HFF-Myc (cell line): Measurements from ENCODE around the gene UBE2E3.

Source experiments
- DNase-seq: peaks from one replicate; pipeline ENCODE4 v3.0.0-alpha.2; 2011; ENCODE audit warnings: low read depth; ENCODE audit errors: extremely low read depth
- H3K4me3 ChIP-seq: replicated peaks from 2 replicates; pipeline ENCODE4 v1.5.1; 2011; ENCODE audit warnings: low read depth, mild to moderate bottlenecking, control low read depth, low read length
- CTCF ChIP-seq: IDR thresholded peaks from 2 replicates; pipeline ENCODE4 v1.5.1; 2012; ENCODE audit warnings: mild to moderate bottlenecking, low read depth, low read length, control low read depth; ENCODE audit errors: missing control alignments

Gene UBE2E3

GRCh38 chr2:180944372-180944771 is 36.0 kb upstream of the UBE2E3 start:
- H3K4me3 ChIP-seq = no peak overlapping the region
- no peak for DNase-seq
- no peak for TF ChIP-seq CTCF

- no peak overlapping the region for H3K4me3 ChIP-seq
- DNase-seq = no peak
- no peak for TF ChIP-seq CTCF
Measured at GRCh38 chr2:180947208-180947689, 33.2 kb upstream of the UBE2E3 start.

- no peak for TF ChIP-seq CTCF
- DNase-seq = no peak
- no peak overlapping the region for H3K4me3 ChIP-seq
Measured at GRCh38 chr2:180949896-180950295, 30.5 kb upstream of the UBE2E3 start.

- TF ChIP-seq CTCF = no peak
- DNase-seq = no peak
- no peak overlapping the region for H3K4me3 ChIP-seq
Measured at GRCh38 chr2:180952082-180952481, 28.3 kb upstream of the UBE2E3 start.

GRCh38 chr2:180952731-180953336 is 27.6 kb upstream of the UBE2E3 start:
- no peak for DNase-seq
- H3K4me3 ChIP-seq = no peak overlapping the region
- TF ChIP-seq CTCF = no peak

- no peak overlapping the region for H3K4me3 ChIP-seq
- DNase-seq = no peak
- no peak for TF ChIP-seq CTCF
Measured at GRCh38 chr2:180953550-180953949, 26.9 kb upstream of the UBE2E3 start.

- TF ChIP-seq CTCF = no peak
- no peak for DNase-seq
- no peak overlapping the region for H3K4me3 ChIP-seq
Measured at GRCh38 chr2:180955101-180955500, 25.3 kb upstream of the UBE2E3 start.
